GM12864 (cell line): Measurements from ENCODE around the gene RAB27B.
"Not testable (repeated sequence)": the region's sequence is repeated elsewhere in the genome, so short reads cannot be mapped to it uniquely, and the experiment has no call there.

ENCODE experiments used
- DNase-seq: peaks from one replicate; pipeline ENCODE4 v3.0.0-alpha.2; 2011; ENCODE audit warnings: low read depth
- H3K4me3 ChIP-seq: 2 replicates; pipeline ENCODE4 v1.5.1; 2011; ENCODE audit warnings: mild to moderate bottlenecking, low read depth, low read length, control low read depth
- CTCF ChIP-seq: IDR thresholded peaks from 2 replicates; pipeline ENCODE4 v1.5.1; 2011; ENCODE audit warnings: low read depth, mild to moderate bottlenecking, moderate library complexity, low read length, control low read depth, inconsistent platforms; ENCODE audit errors: missing control alignments

The RAB27B gene

GRCh38 chr18:54813977-54814565, 14.2 kb upstream of the RAB27B start:
- no peak for DNase-seq
- no peak for TF ChIP-seq CTCF
- no peak overlapping the region for H3K4me3 ChIP-seq

- H3K4me3 ChIP-seq = no peak overlapping the region
- no peak for TF ChIP-seq CTCF
- no peak for DNase-seq
These were observed 13.2 kb upstream of the RAB27B start for GRCh38 chr18:54815086-54815485.

- DNase-seq = not testable (repeated sequence)
These were observed 7.4 kb upstream of the RAB27B start for GRCh38 chr18:54820785-54821275.

GRCh38 chr18:54822872-54823845, 5.1 kb upstream of the RAB27B start:
- no peak overlapping the region for H3K4me3 ChIP-seq
- DNase-seq = no peak
- no peak for TF ChIP-seq CTCF

More at GRCh38 chr18:54820785-54821275, 7.4 kb upstream of the RAB27B start:
- H3K4me3 ChIP-seq = not testable (repeated sequence)

- DNase-seq = no peak
- no peak overlapping the region for H3K4me3 ChIP-seq
- no peak for TF ChIP-seq CTCF
These were observed 3.5 kb upstream of the RAB27B start for GRCh38 chr18:54824761-54825160.

- TF ChIP-seq CTCF = no peak
- no peak for DNase-seq
- no peak overlapping the region for H3K4me3 ChIP-seq
These were observed 2.5 kb upstream of the RAB27B start for GRCh38 chr18:54825601-54826344.

GRCh38 chr18:54828986-54829385, 709 bp downstream of the RAB27B start:
- DNase-seq = no peak
- no peak for TF ChIP-seq CTCF
- H3K4me3 ChIP-seq = no peak overlapping the region
